Keratinocyte (primary cell): ENCODE results near the gene DIS3L. TPM values are rescaled to one million over a fixed set of nuclear protein-coding genes. Genes with fewer than 3 reads are reported as not detected.

Experiments used
- DNase-seq: peaks from one replicate; pipeline ENCODE4 v3.0.0-alpha.2; 2011; ENCODE audit warnings: low read depth, missing footprints, low spot score
- FAIRE-seq: peaks from 2 replicates; lab custom pipeline; 2011; peaks lifted over from hg19 to GRCh38; lab: Jason Lieb, UNC
- H2AFZ ChIP-seq: 2 replicates; pipeline ENCODE4 v1.6.0; 2012; ENCODE audit warnings: low read length, control low read depth, inconsistent platforms; ENCODE audit not compliant: control insufficient read depth
- H3K27ac ChIP-seq: 2 replicates; pipeline ENCODE4 v1.5.1; 2011; ENCODE audit warnings: low read length; ENCODE audit not compliant: control insufficient read depth, insufficient read depth
- H3K27me3 ChIP-seq: 3 replicates; pipeline ENCODE4 v1.6.0; 2011; ENCODE audit warnings: low read length; ENCODE audit not compliant: control insufficient read depth, insufficient read depth; ENCODE audit errors: extremely low read depth
- H3K36me3 ChIP-seq, 2 experiments: 2 replicates in 1 of 2; 3 replicates in 1 of 2; pipeline ENCODE4 v1.5.1; 2011; ENCODE audit warnings: low read length in 2 of 2, mild to moderate bottlenecking in 1 of 2; ENCODE audit not compliant: control insufficient read depth in 2 of 2, insufficient read depth in 2 of 2; ENCODE audit errors: extremely low read depth in 1 of 2
- H3K4me1 ChIP-seq: 3 replicates; pipeline ENCODE4 v1.5.1; 2011; ENCODE audit warnings: low read length; ENCODE audit not compliant: control insufficient read depth, insufficient read depth; ENCODE audit errors: extremely low read depth
- H3K4me2 ChIP-seq: 3 replicates; pipeline ENCODE4 v1.6.0; 2011; ENCODE audit warnings: low read depth, low read length; ENCODE audit not compliant: control insufficient read depth, insufficient read depth; ENCODE audit errors: extremely low read depth
- H3K4me3 ChIP-seq, 3 experiments: fragments of 200-600 bp in 1 of 3; sonication (generic) in 1 of 3; 2 replicates in 2 of 3; 3 replicates in 1 of 3; pipeline ENCODE4 v1.5.1; 2011 to 2016; ENCODE audit warnings: low read length in 3 of 3, mild to moderate bottlenecking in 3 of 3, control low read depth in 2 of 3, inconsistent platforms in 1 of 3, low read depth in 1 of 3, mixed read lengths in 1 of 3, mixed run types in 1 of 3, moderate library complexity in 1 of 3; ENCODE audit not compliant: control insufficient read depth in 2 of 3, insufficient read depth in 2 of 3; ENCODE audit errors: extremely low read depth in 1 of 3
- H3K79me2 ChIP-seq: 2 replicates; pipeline ENCODE4 v1.6.0; 2012; ENCODE audit warnings: low read length; ENCODE audit not compliant: control insufficient read depth, insufficient read depth
- H3K9ac ChIP-seq: 3 replicates; pipeline ENCODE4 v1.6.0; 2011; ENCODE audit warnings: low read length; ENCODE audit not compliant: control insufficient read depth, insufficient read depth; ENCODE audit errors: extremely low read depth
- H3K9me1 ChIP-seq: 3 replicates; pipeline ENCODE4 v1.6.0; 2011; ENCODE audit warnings: low read length; ENCODE audit not compliant: control insufficient read depth, insufficient read depth; ENCODE audit errors: extremely low read depth
- H3K9me3 ChIP-seq: 2 replicates; pipeline ENCODE4 v1.5.1; 2012; ENCODE audit warnings: low read depth, low read length; ENCODE audit not compliant: control insufficient read depth
- H4K20me1 ChIP-seq: 3 replicates; pipeline ENCODE4 v1.6.0; 2011; ENCODE audit warnings: low read length; ENCODE audit not compliant: control insufficient read depth, insufficient read depth; ENCODE audit errors: extremely low read depth
- EZH2 ChIP-seq: IDR thresholded peaks from one replicate; pipeline ENCODE4 v1.6.1; 2012; ENCODE audit warnings: inconsistent platforms, mild to moderate bottlenecking, low read length, moderate library complexity
- dilution Hi-C: fragments of 300-500 bp; cut with MboI; formaldehyde crosslinking; loops from one replicate; pipeline ENCODE4 v1.7.0; 2020; ENCODE audit warnings: low sequenced_read_pairs; ENCODE audit not compliant: extremely low pct_ligation_motif_present
- polyA plus RNA-seq, 5 experiments: library from polyadenylated mRNA; depleted of rRNA in 3 of 5; stranded (reverse) in 3 of 5; stranded (forward) in 1 of 5; unstranded in 1 of 5; fragments of >200 nt; gene quantifications; 1 replicate in 1 of 5; 2 replicates in 3 of 5; 3 replicates in 1 of 5; pipeline versions ENCODE4 v1.2.1 to v1.2.3, GENCODE V29; 2011 to 2012; ENCODE audit warnings: missing spikeins in 2 of 5, low read depth in 1 of 5, low replicate concordance in 1 of 5
- TF ChIP-seq, protein P1 (sequence below), 3 experiments: IDR thresholded peaks in 1 of 3; conservative IDR thresholded peaks in 1 of 3; optimal IDR thresholded peaks in 1 of 3; 2 replicates in 2 of 3; 3 replicates in 1 of 3; pipeline versions ENCODE3 to v1.5.1; 2011; ENCODE audit warnings: low read length in 3 of 3, mild to moderate bottlenecking in 3 of 3, moderate library complexity in 2 of 3, control low read depth in 1 of 3, inconsistent platforms in 1 of 3; ENCODE audit not compliant: insufficient read depth in 2 of 3; ENCODE audit errors: extremely low read depth in 1 of 3

The DIS3L gene
- polyA plus RNA-seq, 1 donor (not counting 4 experiments of a cell fraction or from before 2014, with no cell fraction given) = 12.2 TPM

DNA sequence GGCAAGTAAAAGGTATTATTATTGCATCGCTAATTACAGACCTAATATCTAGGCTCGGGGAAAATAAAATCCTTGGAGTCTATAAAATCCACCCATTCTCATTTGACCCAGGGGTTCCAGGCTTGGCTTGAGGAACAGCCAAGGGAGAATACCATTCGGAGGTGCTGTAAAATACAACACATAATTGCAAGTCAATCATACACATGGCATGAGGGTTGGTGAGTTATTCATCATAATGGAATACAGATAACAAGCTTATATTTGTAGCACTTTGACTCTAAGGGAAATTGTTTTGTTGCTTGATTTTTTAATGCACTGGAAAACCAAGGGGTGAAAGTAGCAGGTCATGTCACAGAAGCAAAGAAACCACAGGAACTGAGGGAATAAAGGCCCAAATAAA, 16.8 kb upstream of the DIS3L start:
- DNase-seq (no peak), FAIRE-seq (no peak)
- Histone ChIP-seq H3K9me3 (no peaks in the 10 kb centered on the region), H3K4me1 (no peaks in the 10 kb centered on the region), H3K9me1 (no peaks in the 10 kb centered on the region), H3K36me3 (no peaks in the 10 kb centered on the region), H2AFZ (no peak overlapping the region), H3K79me2 (no peaks in the 10 kb centered on the region), H3K4me2 (no peak overlapping the region), H3K4me3 (no peak overlapping the region), H3K27ac (no peak overlapping the region), H4K20me1 (no peaks in the 10 kb centered on the region), H3K9ac (no peak overlapping the region), H3K27me3 (peaks cover 9% of the 10 kb centered on the region)
- TF ChIP-seq EZH2 = no peak
- TF ChIP-seq, protein P1, sequence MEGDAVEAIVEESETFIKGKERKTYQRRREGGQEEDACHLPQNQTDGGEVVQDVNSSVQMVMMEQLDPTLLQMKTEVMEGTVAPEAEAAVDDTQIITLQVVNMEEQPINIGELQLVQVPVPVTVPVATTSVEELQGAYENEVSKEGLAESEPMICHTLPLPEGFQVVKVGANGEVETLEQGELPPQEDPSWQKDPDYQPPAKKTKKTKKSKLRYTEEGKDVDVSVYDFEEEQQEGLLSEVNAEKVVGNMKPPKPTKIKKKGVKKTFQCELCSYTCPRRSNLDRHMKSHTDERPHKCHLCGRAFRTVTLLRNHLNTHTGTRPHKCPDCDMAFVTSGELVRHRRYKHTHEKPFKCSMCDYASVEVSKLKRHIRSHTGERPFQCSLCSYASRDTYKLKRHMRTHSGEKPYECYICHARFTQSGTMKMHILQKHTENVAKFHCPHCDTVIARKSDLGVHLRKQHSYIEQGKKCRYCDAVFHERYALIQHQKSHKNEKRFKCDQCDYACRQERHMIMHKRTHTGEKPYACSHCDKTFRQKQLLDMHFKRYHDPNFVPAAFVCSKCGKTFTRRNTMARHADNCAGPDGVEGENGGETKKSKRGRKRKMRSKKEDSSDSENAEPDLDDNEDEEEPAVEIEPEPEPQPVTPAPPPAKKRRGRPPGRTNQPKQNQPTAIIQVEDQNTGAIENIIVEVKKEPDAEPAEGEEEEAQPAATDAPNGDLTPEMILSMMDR (optimal IDR thresholded peaks at IDR 0.05 in 1 of 3, IDR thresholded peaks at IDR 0.05 in 1 of 3, conservative IDR thresholded peaks at IDR 0.05 in 1 of 3; ENCODE audit: extremely low read depth in 1 of 3, insufficient read depth in 2 of 3, low read length in 3 of 3) = no peak
- dilution Hi-C loops = no loop called here

DNA sequence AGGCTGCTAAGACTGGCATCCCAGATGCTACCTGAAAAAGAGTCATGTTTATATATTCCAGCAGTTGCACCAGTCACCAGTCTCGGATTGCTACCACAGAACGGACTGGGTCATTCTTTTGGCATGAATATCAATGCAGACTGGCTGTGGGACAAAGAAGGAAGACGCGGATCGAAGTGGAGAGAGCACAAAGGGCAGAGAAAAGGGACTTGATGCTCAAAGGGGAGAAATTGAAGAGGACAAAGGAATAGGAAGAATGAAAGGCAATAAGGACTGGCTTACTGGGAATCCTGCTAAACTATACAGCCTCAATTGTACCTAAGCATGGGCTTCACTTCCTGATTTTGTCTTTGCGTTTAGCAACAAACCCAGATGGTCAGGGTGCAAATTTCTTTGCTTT, 15.3 kb upstream of the DIS3L start:
- no peaks in the 10 kb centered on the region for H3K4me1 ChIP-seq
- H3K9ac ChIP-seq = no peak overlapping the region
- no peaks in the 10 kb centered on the region for H3K9me3 ChIP-seq
- H3K27ac ChIP-seq = no peak overlapping the region
- peaks cover 9% of the 10 kb centered on the region for H3K27me3 ChIP-seq
- no peak overlapping the region for H3K4me3 ChIP-seq
- H2AFZ ChIP-seq = no peak overlapping the region
- H3K9me1 ChIP-seq = no peaks in the 10 kb centered on the region
- no peak overlapping the region for H3K4me2 ChIP-seq
- dilution Hi-C loops = no loop called here
- H3K79me2 ChIP-seq = no peaks in the 10 kb centered on the region
- no peaks in the 10 kb centered on the region for H4K20me1 ChIP-seq
- H3K36me3 ChIP-seq = no peaks in the 10 kb centered on the region
- FAIRE-seq = no peak
- no peak for DNase-seq
- TF ChIP-seq, protein P1 (optimal IDR thresholded peaks at IDR 0.05 in 1 of 3, IDR thresholded peaks at IDR 0.05 in 1 of 3, conservative IDR thresholded peaks at IDR 0.05 in 1 of 3; ENCODE audit: extremely low read depth in 1 of 3, insufficient read depth in 2 of 3, low read length in 3 of 3) = no peak
- TF ChIP-seq EZH2 = no peak
